DND-41 (cell line): ENCODE measurements around the gene RCAN2.

Experiments used
- ATAC-seq: fragments of 200-7000 bp; cut with Tn5 transposase; 3 replicates; pipeline ENCODE4 v1.9.1; 2021; ENCODE audit warnings: low read depth; ENCODE audit not compliant: insufficient read depth
- DNase-seq: peaks from one replicate; pipeline ENCODE4 v3.0.0-alpha.2; 2020
- H2AFZ ChIP-seq: 2 replicates; pipeline ENCODE4 v1.6.0; 2012; ENCODE audit warnings: low read depth, low read length
- H3K27ac ChIP-seq: 2 replicates; pipeline ENCODE4 v1.5.1; 2012; ENCODE audit warnings: low read length, inconsistent platforms
- H3K27me3 ChIP-seq: fragments of 200-600 bp; sonication (generic); 2 replicates; pipeline ENCODE4 v1.6.0; 2012; ENCODE audit warnings: low read length, mild to moderate bottlenecking, inconsistent platforms; ENCODE audit not compliant: insufficient read depth, poor library complexity
- H3K36me3 ChIP-seq: 2 replicates; pipeline ENCODE4 v1.5.1; 2012; ENCODE audit warnings: low read length, inconsistent platforms; ENCODE audit not compliant: insufficient read depth
- H3K4me1 ChIP-seq: 2 replicates; pipeline ENCODE4 v1.5.1; 2012; ENCODE audit warnings: mild to moderate bottlenecking, low read length; ENCODE audit not compliant: insufficient read depth
- H3K4me2 ChIP-seq: 2 replicates; pipeline ENCODE4 v1.6.0; 2012; ENCODE audit warnings: mild to moderate bottlenecking, moderate library complexity, low read length, inconsistent platforms; ENCODE audit not compliant: insufficient read depth
- H3K4me3 ChIP-seq, 2 experiments: fragments of 200-600 bp in 1 of 2; shearing (Covaris generic) in 1 of 2; 2 replicates each; pipeline ENCODE4 v1.5.1; 2012 to 2016; ENCODE audit warnings: inconsistent platforms in 2 of 2, low read length in 2 of 2, mild to moderate bottlenecking in 2 of 2, low read depth in 1 of 2, moderate library complexity in 1 of 2
- H3K79me2 ChIP-seq: 2 replicates; pipeline ENCODE4 v1.6.0; 2012; ENCODE audit warnings: low read length, inconsistent platforms; ENCODE audit not compliant: insufficient read depth
- H3K9ac ChIP-seq: 2 replicates; pipeline ENCODE4 v1.6.0; 2012; ENCODE audit warnings: low read depth, mild to moderate bottlenecking, inconsistent platforms, low read length, moderate library complexity
- H3K9me3 ChIP-seq: 2 replicates; pipeline ENCODE4 v1.5.1; 2012; ENCODE audit warnings: low read length, moderate library complexity, mild to moderate bottlenecking, inconsistent platforms; ENCODE audit not compliant: insufficient read depth, severe bottlenecking
- H4K20me1 ChIP-seq: 2 replicates; pipeline ENCODE4 v1.6.0; 2012; ENCODE audit warnings: low read length; ENCODE audit not compliant: insufficient read depth
- CTCF ChIP-seq: IDR thresholded peaks from 2 replicates; pipeline ENCODE4 v1.5.1; 2012; ENCODE audit warnings: borderline replicate concordance, low read length, moderate library complexity, mild to moderate bottlenecking; ENCODE audit not compliant: poor library complexity, severe bottlenecking; ENCODE audit errors: extremely low read depth
- EZH2 ChIP-seq: IDR thresholded peaks from 3 replicates; pipeline ENCODE4 v1.6.1; 2012; ENCODE audit warnings: borderline replicate concordance, low read depth, mild to moderate bottlenecking, moderate library complexity, low read length, inconsistent platforms; ENCODE audit not compliant: severe bottlenecking

The RCAN2 gene

DNA sequence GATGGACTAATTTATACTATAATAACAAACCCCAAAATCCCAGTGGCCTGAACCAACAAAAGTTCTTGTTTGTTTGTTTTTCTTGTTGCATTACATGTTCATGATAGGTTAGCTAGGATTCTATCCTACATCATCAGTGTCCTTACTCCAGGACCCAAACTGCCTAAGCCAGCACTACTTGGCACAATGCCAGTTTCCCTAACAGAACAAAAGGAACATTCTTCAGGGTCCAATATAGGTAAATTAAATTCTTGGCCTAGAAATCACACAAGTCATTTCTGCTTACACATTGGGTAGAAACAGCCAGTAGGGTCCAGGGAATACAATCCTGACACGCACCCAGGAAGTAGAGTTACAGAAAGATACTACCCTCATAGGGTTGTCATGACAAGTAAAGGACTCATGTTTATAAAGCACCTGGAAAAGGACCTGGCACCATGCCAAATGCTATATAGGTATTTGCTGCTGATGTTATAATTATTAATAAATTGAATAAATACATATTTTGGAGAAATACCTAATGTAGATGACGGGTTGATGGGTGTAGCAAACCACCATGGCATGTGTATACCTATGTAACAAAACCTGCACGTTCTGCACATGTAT is 38.8 kb downstream of the RCAN2 start:
- H3K4me3 ChIP-seq = no peak overlapping the region
- no peak overlapping the region for H3K9ac ChIP-seq
- no peak overlapping the region for H2AFZ ChIP-seq
- H3K4me1 ChIP-seq = no peaks in the 10 kb centered on the region
- H3K27me3 ChIP-seq = no peaks in the 10 kb centered on the region
- H4K20me1 ChIP-seq = no peaks in the 10 kb centered on the region
- H3K4me2 ChIP-seq = no peak overlapping the region
- H3K36me3 ChIP-seq = no peaks in the 10 kb centered on the region
- H3K79me2 ChIP-seq = no peaks in the 10 kb centered on the region
- DNase-seq = no peak
- no peak for ATAC-seq
- H3K27ac ChIP-seq = no peak overlapping the region
- no peak for TF ChIP-seq CTCF
- no peak for TF ChIP-seq EZH2
- no peaks in the 10 kb centered on the region for H3K9me3 ChIP-seq

DNA sequence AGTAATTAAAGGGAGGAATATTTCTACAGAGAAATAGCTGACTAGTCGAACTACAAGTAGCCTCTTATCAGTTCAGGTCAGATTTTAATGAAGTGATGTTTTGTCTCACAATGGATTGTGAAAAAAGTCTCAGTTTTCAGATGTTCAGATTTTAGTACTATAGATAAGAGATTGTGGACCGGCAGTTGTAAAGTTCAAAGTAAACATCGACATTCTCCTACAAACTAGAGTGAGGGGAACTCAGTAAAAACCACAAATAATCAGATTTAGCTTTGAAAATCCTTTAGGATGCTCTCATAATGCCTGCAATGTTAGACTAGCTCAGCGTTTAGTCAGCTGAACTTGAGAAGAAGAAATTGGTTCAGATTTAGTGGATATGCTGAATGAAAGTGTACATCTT is 39.9 kb downstream of the RCAN2 start:
- no peak for ATAC-seq
- H3K79me2 ChIP-seq = no peaks in the 10 kb centered on the region

GRCh38 chr6:46444772-46445454 is 46.3 kb downstream of the RCAN2 start:
- Histone ChIP-seq H3K9me3 (peaks cover 10% of the 10 kb centered on the region), H4K20me1 (no peaks in the 10 kb centered on the region), H3K4me1 (no peaks in the 10 kb centered on the region), H3K79me2 (no peaks in the 10 kb centered on the region), H3K4me2 (no peak overlapping the region), H2AFZ (no peak overlapping the region), H3K9ac (no peak overlapping the region), H3K4me3 (no peak overlapping the region), H3K27ac (no peak overlapping the region), H3K36me3 (no peaks in the 10 kb centered on the region), H3K27me3 (no peaks in the 10 kb centered on the region)
- ATAC-seq (no peak), DNase-seq (no peak)
- TF ChIP-seq CTCF (no peak), EZH2 (no peak)

More for the DNA sequence above, 39.9 kb downstream of the RCAN2 start:
- H3K4me1 ChIP-seq = no peaks in the 10 kb centered on the region
- no peak overlapping the region for H2AFZ ChIP-seq
- no peaks in the 10 kb centered on the region for H4K20me1 ChIP-seq
- no peak for TF ChIP-seq CTCF
- no peak for TF ChIP-seq EZH2
- no peaks in the 10 kb centered on the region for H3K27me3 ChIP-seq
- H3K36me3 ChIP-seq = no peaks in the 10 kb centered on the region
- no peak overlapping the region for H3K4me2 ChIP-seq
- DNase-seq = no peak
- no peak overlapping the region for H3K9ac ChIP-seq
- no peak overlapping the region for H3K27ac ChIP-seq
- H3K4me3 ChIP-seq = no peak overlapping the region
- peaks cover 1% of the 10 kb centered on the region for H3K9me3 ChIP-seq
